Liver (tissue), 9 donors: ENCODE results near the gene PARP16. TPM values are rescaled to one million over a fixed set of nuclear protein-coding genes. Genes with fewer than 3 reads are reported as not detected.

ENCODE experiments used
- DNase-seq: peaks from one replicate; pipeline ENCODE4 v3.0.0-alpha.2; 2017; ENCODE audit warnings: low spot score
- H3K27ac ChIP-seq, 2 donors: one replicate each; pipeline ENCODE4 v1.7.0; 2013; ENCODE audit warnings: inconsistent platforms in 2 of 2, low read length in 2 of 2, control low read depth in 1 of 2, low read depth in 1 of 2, mild to moderate bottlenecking in 1 of 2
- H3K27me3 ChIP-seq, 4 donors: one replicate each; pipeline versions ENCODE4 v1.6.1 to v1.7.0; 2013; ENCODE audit warnings: low read length in 3 of 4, inconsistent platforms in 1 of 4, mild to moderate bottlenecking in 1 of 4, moderate library complexity in 1 of 4; ENCODE audit not compliant: control insufficient read depth in 4 of 4, insufficient read depth in 4 of 4
- H3K36me3 ChIP-seq, 4 donors: one replicate each; pipeline versions ENCODE4 v1.6.1 to v1.7.0; 2013; ENCODE audit warnings: low read length in 3 of 4, mild to moderate bottlenecking in 3 of 4, low read depth in 1 of 4, moderate library complexity in 1 of 4; ENCODE audit not compliant: control insufficient read depth in 4 of 4, insufficient read depth in 3 of 4
- H3K4me1 ChIP-seq, 4 donors: one replicate each; pipeline versions ENCODE4 v1.6.1 to v1.7.0; 2013; ENCODE audit warnings: low read length in 3 of 4, mild to moderate bottlenecking in 3 of 4, moderate library complexity in 1 of 4; ENCODE audit not compliant: control insufficient read depth in 4 of 4, insufficient read depth in 4 of 4
- H3K4me3 ChIP-seq, 3 donors: one replicate each; pipeline versions ENCODE4 v1.6.1 to v1.7.0; 2013; ENCODE audit warnings: low read length in 3 of 3, control low read depth in 1 of 3, low read depth in 1 of 3, mild to moderate bottlenecking in 1 of 3
- H3K9ac ChIP-seq, 2 donors: one replicate each; pipeline ENCODE4 v1.7.0; 2013; ENCODE audit warnings: low read length in 2 of 2, mild to moderate bottlenecking in 2 of 2, moderate library complexity in 2 of 2, control low read depth in 1 of 2, low read depth in 1 of 2
- H3K9me3 ChIP-seq, 4 donors: one replicate each; pipeline versions ENCODE4 v1.6.1 to v1.7.0; 2013; ENCODE audit warnings: low read length in 3 of 4; ENCODE audit not compliant: control insufficient read depth in 4 of 4
- ATF3 ChIP-seq: IDR thresholded peaks from 2 replicates; pipeline ENCODE4 v1.6.1; 2016; ENCODE audit warnings: antibody characterized with exemption
- CTCF ChIP-seq: fragments of 150-350 bp; IDR thresholded peaks from 2 replicates; pipeline ENCODE4 v1.5.1; 2017; ENCODE audit warnings: improper control_type of control experiment, low read depth, low read length; ENCODE audit not compliant: missing input control
- EGR1 ChIP-seq, 2 donors: IDR thresholded peaks; 2 replicates each; pipeline ENCODE4 v1.6.1; 2016 to 2018; ENCODE audit warnings: antibody characterized with exemption in 2 of 2, low read depth in 2 of 2
- FOXA1 ChIP-seq: IDR thresholded peaks from 2 replicates; pipeline ENCODE4 v1.6.1; 2016; ENCODE audit warnings: antibody characterized with exemption
- FOXA2 ChIP-seq: IDR thresholded peaks from 2 replicates; pipeline ENCODE4 v1.6.1; 2016; ENCODE audit warnings: antibody characterized with exemption
- GABPA ChIP-seq, 2 donors: IDR thresholded peaks in 1 of 2; conservative IDR thresholded peaks in 1 of 2; 2 replicates each; pipeline ENCODE4 v1.6.1; 2016; ENCODE audit warnings: antibody characterized with exemption in 2 of 2, mild to moderate bottlenecking in 1 of 2, moderate library complexity in 1 of 2
- HNF4A ChIP-seq, 2 donors: conservative IDR thresholded peaks; 2 replicates each; pipeline ENCODE4 v1.6.1; 2016; ENCODE audit warnings: antibody characterized with exemption in 2 of 2, mild to moderate bottlenecking in 2 of 2
- HNF4G ChIP-seq: IDR thresholded peaks from 2 replicates; pipeline ENCODE4 v1.6.1; 2016; ENCODE audit warnings: antibody characterized with exemption
- JUND ChIP-seq, 2 donors: IDR thresholded peaks; 2 replicates each; pipeline ENCODE4 v1.6.1; 2016; ENCODE audit warnings: antibody characterized with exemption in 2 of 2
- MAX ChIP-seq: IDR thresholded peaks from 2 replicates; pipeline ENCODE4 v1.6.1; 2016; ENCODE audit warnings: antibody characterized with exemption
- RAD21 ChIP-seq, 2 donors: IDR thresholded peaks; 2 replicates each; pipeline ENCODE4 v1.6.1; 2016; ENCODE audit warnings: antibody characterized with exemption in 2 of 2, mild to moderate bottlenecking in 2 of 2
- REST ChIP-seq: IDR thresholded peaks from 2 replicates; pipeline ENCODE4 v1.6.1; 2016; ENCODE audit warnings: antibody characterized with exemption, mild to moderate bottlenecking
- RXRA ChIP-seq, 2 donors: IDR thresholded peaks; 2 replicates each; pipeline ENCODE4 v1.6.1; 2017 to 2018; ENCODE audit warnings: antibody characterized with exemption in 2 of 2, mild to moderate bottlenecking in 1 of 2
- SP1 ChIP-seq: IDR thresholded peaks from 2 replicates; pipeline ENCODE4 v1.6.1; 2018; ENCODE audit warnings: antibody characterized with exemption, mild to moderate bottlenecking
- TAF1 ChIP-seq: conservative IDR thresholded peaks from 2 replicates; pipeline ENCODE4 v1.6.1; 2016; ENCODE audit warnings: antibody characterized with exemption, mild to moderate bottlenecking
- YY1 ChIP-seq: IDR thresholded peaks from 2 replicates; pipeline ENCODE4 v1.6.1; 2016; ENCODE audit warnings: antibody characterized with exemption, mild to moderate bottlenecking
- ZBTB33 ChIP-seq: IDR thresholded peaks from 2 replicates; pipeline ENCODE4 v1.6.1; 2016; ENCODE audit warnings: antibody characterized with exemption
- WGBS: extraction: QIAGEN DNeasy Blood & Tissue Kit; methylation state at CpG from one replicate; pipeline ENCODE4 v1.1.7; 2013; 5-methylcytosine and 5-hydroxymethylcytosine counted together
- polyA plus RNA-seq, 2 donors: library from polyadenylated mRNA; stranded (reverse) in 1 of 2; unstranded in 1 of 2; fragments of 200-250 nt in 1 of 2; fragments of >200 nt in 1 of 2; fragmentation: Nextera tagmentation in 1 of 2; extraction: Ambion mirVana in 1 of 2; gene quantifications; one replicate each; pipeline versions ENCODE4 v1.2.1 to v1.2.3, GENCODE V29; 2013 to 2015
- total RNA-seq, 2 donors: library from RNA; depleted of rRNA; stranded (reverse); fragments of >200 nt; gene quantifications; one replicate each; pipeline ENCODE4 v1.2.3, GENCODE V29; 2014
- donor health status: healthy.
- donor health status: healthy.
- donor health status: healthy.
- donor health status: healthy.
- donor health status: healthy.

The PARP16 gene
- total and polyA plus RNA-seq, 4 donors, result 4.0 to 6.9 (median 5.7) TPM

- Histone ChIP-seq H3K9ac (no peak overlapping the region), H3K4me3 (no peak overlapping the region), H3K9me3 (no peaks in the 10 kb centered on the region), H3K36me3 (no peaks in the 10 kb centered on the region), H3K27me3 (no peaks in the 10 kb centered on the region), H3K4me1 (no peaks in the 10 kb centered on the region), H3K27ac (no peak overlapping the region)
- DNase-seq, result no peak
- WGBS, result 74% methylated on average over 5 of the region's 5 CpGs
- TF ChIP-seq ZBTB33 (no peak), REST (no peak), TAF1 (no peak), SP1 (no peak), MAX (no peak), FOXA2 (no peak), FOXA1 (no peak), YY1 (no peak), EGR1 (IDR thresholded peaks at IDR 0.05; ENCODE audit: low read depth in 2 of 2) (no peak), RAD21 (IDR thresholded peaks at IDR 0.05) (no peak), HNF4G (no peak), RXRA (IDR thresholded peaks at IDR 0.05) (no peak), GABPA (IDR thresholded peaks at IDR 0.05 in 1 of 2, conservative IDR thresholded peaks at IDR 0.05 in 1 of 2) (no peak), HNF4A (conservative IDR thresholded peaks at IDR 0.05) (no peak), CTCF (no peak), ATF3 (no peak), JUND (IDR thresholded peaks at IDR 0.05) (no peak)
Measured at GRCh38 chr15:65333856-65334255, 47.2 kb upstream of the PARP16 start.
